ENCODE results near the gene STX18.

STX18 gene

GRCh38 chr4:4386296-4386735 lies 155.5 kb downstream of the STX18 start:
- DNase-seq (ENCODE audit: low read depth, low spot score) = no peak

- no peak for DNase-seq (ENCODE audit: low read depth, low spot score)
Observed at GRCh38 chr4:4385729-4386295, 156.0 kb downstream of the STX18 start.

- peak; percentile 52 for DNase-seq (ENCODE audit: low read depth, low spot score)
Observed at GRCh38 chr4:4384837-4385236, 157.0 kb downstream of the STX18 start.

GRCh38 chr4:4383085-4383484 lies 158.8 kb downstream of the STX18 start:
- DNase-seq (ENCODE audit: low read depth, low spot score) = no peak

- DNase-seq (ENCODE audit: low read depth, low spot score) = no peak
Observed at GRCh38 chr4:4379540-4380087, 162.2 kb downstream of the STX18 start.

- no peak for DNase-seq (ENCODE audit: low read depth, low spot score)
Observed at GRCh38 chr4:4377732-4378460, 164.0 kb downstream of the STX18 start.

- no peak for DNase-seq (ENCODE audit: low read depth, low spot score)
Observed at GRCh38 chr4:4377191-4377590, 164.7 kb downstream of the STX18 start.

- DNase-seq (ENCODE audit: low read depth, low spot score) = no peak
Observed at GRCh38 chr4:4376074-4376473, 165.8 kb downstream of the STX18 start.

- no peak for DNase-seq (ENCODE audit: low read depth, low spot score)
Observed at GRCh38 chr4:4374388-4375098, 167.3 kb downstream of the STX18 start.

Data from iPS DF 19.7 (cell line).